Ectodermal cell (in vitro differentiated cells): ENCODE measurements around the gene MLANA. TPM values are rescaled to one million over a fixed set of nuclear protein-coding genes. Genes with fewer than 3 reads are reported as not detected.

Experiments used
- H3K27ac ChIP-seq: 2 replicates; pipeline ENCODE4 v1.7.0; 2013; ENCODE audit warnings: mild to moderate bottlenecking, low read depth, low read length; ENCODE audit not compliant: insufficient read depth, poor library complexity, severe bottlenecking
- H3K27me3 ChIP-seq: 2 replicates; pipeline ENCODE4 v1.7.0; 2013; ENCODE audit warnings: mild to moderate bottlenecking, low read length; ENCODE audit not compliant: insufficient read depth, control insufficient read depth, poor library complexity, severe bottlenecking
- H3K36me3 ChIP-seq: one replicate; pipeline ENCODE4 v1.7.0; 2013; ENCODE audit warnings: low read length; ENCODE audit not compliant: control insufficient read depth, insufficient read depth
- H3K4me1 ChIP-seq: one replicate; pipeline ENCODE4 v1.7.0; 2013; ENCODE audit warnings: low read length; ENCODE audit not compliant: control insufficient read depth, insufficient read depth
- H3K4me3 ChIP-seq: 2 replicates; pipeline ENCODE4 v1.7.0; 2013; ENCODE audit warnings: low read depth, low read length, control low read depth; ENCODE audit not compliant: insufficient read depth
- H3K9me3 ChIP-seq: 2 replicates; pipeline ENCODE4 v1.7.0; 2013; ENCODE audit warnings: mild to moderate bottlenecking, low read length, moderate library complexity; ENCODE audit not compliant: control insufficient read depth
- WGBS, 2 experiments: methylation state at CpG; one replicate each; pipeline ENCODE4 v1.1.7; 2013; ENCODE audit warnings: missing lambda C conversion rate in 2 of 2; 5-methylcytosine and 5-hydroxymethylcytosine counted together
- polyA plus RNA-seq, 4 experiments: library from polyadenylated mRNA; stranded (reverse); fragments of 50-300 nt; gene quantifications; one replicate each; pipeline ENCODE4 v1.2.3, GENCODE V29; 2013

Gene MLANA
- not detected for polyA plus RNA-seq (2013, experiment 1 of 4)
- not detected for polyA plus RNA-seq (2013, experiment 2 of 4)
- not detected for polyA plus RNA-seq (2013, experiment 3 of 4)
- polyA plus RNA-seq (2013, experiment 4 of 4): not detected

GRCh38 chr9:5890641-5891040, at the start of gene MLANA:
MLANA (plus strand) TSS chr9:5890889; CDS start chr9:5892475, 1,586 bp downstream.
- Histone ChIP-seq H3K27ac (no peak within 1 kb of the TSS), H3K9me3 (no peaks in the 10 kb centered on the region), H3K4me1 (no peaks in the 10 kb centered on the region), H3K36me3 (no peaks in the 10 kb centered on the region), H3K27me3 (no peaks in the 10 kb centered on the region), H3K4me3 (no peak within 1 kb of the TSS)
- WGBS, 2 experiments: 92 to 95% methylated on average over 9 of the region's 9 CpGs

DNA sequence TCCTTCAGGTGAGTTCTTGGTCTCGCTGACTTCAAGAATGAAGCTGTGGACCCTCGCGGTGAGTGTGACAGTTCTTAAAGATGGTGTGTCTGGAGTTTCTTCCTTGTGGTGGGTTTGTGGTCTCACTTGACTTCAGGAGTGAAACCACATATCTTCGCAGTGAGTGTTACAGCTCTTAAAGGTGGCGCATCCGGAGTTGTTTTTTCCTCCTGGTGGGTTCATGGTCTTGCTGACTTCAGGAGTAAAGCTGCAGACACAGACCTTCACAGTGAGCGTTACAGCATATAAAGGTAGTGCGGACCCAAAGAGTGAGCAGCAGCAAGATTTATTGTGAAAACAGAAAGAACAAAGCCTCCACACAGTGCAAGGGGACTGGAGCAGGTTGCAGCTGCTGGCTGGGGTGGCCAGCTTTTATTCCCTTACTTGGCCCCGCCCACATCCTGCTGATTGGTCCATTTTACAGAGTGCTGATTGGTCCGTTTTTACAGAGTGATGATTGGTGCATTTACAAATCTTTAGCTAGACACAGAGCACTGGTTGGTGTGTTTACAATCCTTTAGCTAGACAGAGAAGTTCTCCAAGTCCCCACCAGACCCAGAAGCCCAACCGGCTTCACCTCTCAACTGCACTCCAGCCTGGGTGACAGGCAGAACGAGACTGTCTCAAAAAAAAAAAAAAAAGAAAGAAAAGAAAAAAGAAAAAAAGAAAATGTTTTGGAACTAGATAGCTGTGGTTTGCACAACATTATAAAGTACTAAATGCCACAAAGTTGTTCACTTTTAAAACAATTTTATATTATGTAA, 48.7 kb upstream of the MLANA start:
- H3K4me1 ChIP-seq: peaks cover 6% of the 10 kb centered on the region
- no peak overlapping the region for H3K4me3 ChIP-seq
- 90 to 93% methylated on average over 11 to 12 of the region's 12 CpGs for WGBS, 2 experiments
- no peaks in the 10 kb centered on the region for H3K36me3 ChIP-seq
- no peak overlapping the region for H3K27ac ChIP-seq
- H3K9me3 ChIP-seq: no peaks in the 10 kb centered on the region
- H3K27me3 ChIP-seq: no peaks in the 10 kb centered on the region

GRCh38 chr9:5842929-5843793, 47.5 kb upstream of the MLANA start:
- Histone ChIP-seq H3K4me1 (peaks cover 6% of the 10 kb centered on the region), H3K27ac (no peak overlapping the region), H3K27me3 (no peaks in the 10 kb centered on the region), H3K4me3 (no peak overlapping the region), H3K36me3 (no peaks in the 10 kb centered on the region), H3K9me3 (no peaks in the 10 kb centered on the region)
- WGBS, 2 experiments: 84 to 91% methylated on average over 5 of the region's 5 CpGs

DNA sequence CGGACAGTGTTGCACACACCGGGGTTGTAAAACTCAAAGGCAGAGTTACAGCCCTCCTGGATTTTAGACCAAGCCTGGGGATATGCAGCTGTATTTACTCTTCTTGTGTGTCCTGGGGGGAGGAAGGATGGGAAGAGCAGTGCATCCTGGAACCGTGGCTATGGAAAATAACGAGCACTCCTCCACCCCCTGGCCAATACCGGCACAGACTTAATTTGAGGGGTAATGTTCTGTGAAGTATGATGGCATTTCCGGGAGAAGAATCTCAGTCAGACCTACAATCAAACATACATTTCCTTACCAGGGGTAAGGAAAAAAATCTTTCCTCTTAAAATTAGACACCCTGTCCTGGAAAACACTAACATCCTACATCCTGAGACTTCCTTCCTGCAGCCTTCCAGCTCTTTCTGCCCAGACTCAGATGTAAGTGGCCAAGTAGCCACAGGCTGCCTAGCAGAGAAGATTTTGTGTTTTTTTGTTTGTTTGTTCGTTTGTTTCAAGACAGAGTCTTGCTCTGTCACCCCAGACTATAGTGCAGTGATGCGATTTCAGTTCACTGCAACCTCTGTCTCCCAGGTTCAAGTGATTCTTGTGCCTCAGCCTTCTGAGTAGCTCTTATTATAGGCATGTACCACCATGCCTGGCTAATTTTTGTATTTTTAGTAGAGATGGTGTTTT, 46.8 kb upstream of the MLANA start:
- Histone ChIP-seq H3K4me1 (peaks cover 6% of the 10 kb centered on the region), H3K36me3 (no peaks in the 10 kb centered on the region), H3K27ac (no peak overlapping the region), H3K9me3 (no peaks in the 10 kb centered on the region), H3K4me3 (no peak overlapping the region), H3K27me3 (no peaks in the 10 kb centered on the region)
- 78 to 79% methylated on average over 5 to 7 of the region's 8 CpGs for WGBS, 2 experiments

DNA sequence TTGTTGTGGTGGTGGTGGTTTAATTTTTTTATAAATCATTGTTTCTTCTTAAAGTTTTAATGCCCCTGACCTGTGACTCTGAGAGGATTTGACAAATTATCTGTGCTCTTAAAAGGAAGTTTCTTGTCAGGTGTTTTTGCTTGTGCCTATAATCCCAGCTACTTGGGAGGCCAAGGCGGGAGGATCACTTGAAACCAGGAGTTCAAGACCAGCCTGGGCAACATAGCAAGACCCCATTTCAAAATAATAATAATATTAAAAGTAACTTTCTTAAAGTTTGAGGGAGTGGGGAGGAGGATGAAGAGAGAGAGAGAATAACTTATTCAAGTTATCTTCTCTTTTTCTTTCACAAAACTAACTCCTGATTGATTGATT, 45.5 kb upstream of the MLANA start:
- peaks cover 6% of the 10 kb centered on the region for H3K4me1 ChIP-seq
- H3K36me3 ChIP-seq: no peaks in the 10 kb centered on the region
- H3K27me3 ChIP-seq: no peaks in the 10 kb centered on the region
- WGBS, 2 experiments: 67 to 75% methylated on average over 1 of the region's 1 CpG
- no peaks in the 10 kb centered on the region for H3K9me3 ChIP-seq
- no peak overlapping the region for H3K27ac ChIP-seq
- H3K4me3 ChIP-seq: no peak overlapping the region

- 86 to 100% methylated on average over 1 of the region's 1 CpG for WGBS, 2 experiments
- Histone ChIP-seq H3K4me3 (no peak overlapping the region), H3K4me1 (peaks cover 6% of the 10 kb centered on the region), H3K27ac (no peak overlapping the region), H3K27me3 (no peaks in the 10 kb centered on the region), H3K36me3 (no peaks in the 10 kb centered on the region), H3K9me3 (no peaks in the 10 kb centered on the region)
Observed at GRCh38 chr9:5846096-5846495, 44.6 kb upstream of the MLANA start.

GRCh38 chr9:5846501-5846921, 44.2 kb upstream of the MLANA start:
- H3K27ac ChIP-seq: no peak overlapping the region
- peaks cover 6% of the 10 kb centered on the region for H3K4me1 ChIP-seq
- no peaks in the 10 kb centered on the region for H3K9me3 ChIP-seq
- no peak overlapping the region for H3K4me3 ChIP-seq
- H3K27me3 ChIP-seq: no peaks in the 10 kb centered on the region
- no peaks in the 10 kb centered on the region for H3K36me3 ChIP-seq
- WGBS, 2 experiments: 93 to 96% methylated on average over 3 to 4 of the region's 4 CpGs

GRCh38 chr9:5848372-5848882, 42.3 kb upstream of the MLANA start:
- Histone ChIP-seq H3K36me3 (no peaks in the 10 kb centered on the region), H3K4me1 (peaks cover 6% of the 10 kb centered on the region), H3K27me3 (no peaks in the 10 kb centered on the region), H3K27ac (no peak overlapping the region), H3K4me3 (no peak overlapping the region), H3K9me3 (no peaks in the 10 kb centered on the region)
- 87 to 90% methylated on average over 3 of the region's 3 CpGs for WGBS, 2 experiments

GRCh38 chr9:5850724-5851122, 40.0 kb upstream of the MLANA start:
- Histone ChIP-seq H3K27ac (no peak overlapping the region), H3K4me1 (no peaks in the 10 kb centered on the region), H3K9me3 (no peaks in the 10 kb centered on the region), H3K36me3 (no peaks in the 10 kb centered on the region), H3K27me3 (no peaks in the 10 kb centered on the region), H3K4me3 (no peak overlapping the region)
